ENCODE measurements around the gene THRB. TPM values are rescaled to one million over a fixed set of nuclear protein-coding genes. Genes with fewer than 3 reads are reported as not detected.

THRB gene
- total and polyA plus RNA-seq, 4 experiments from 2014 or later: 0.03 TPM; not detected in 3

DNA sequence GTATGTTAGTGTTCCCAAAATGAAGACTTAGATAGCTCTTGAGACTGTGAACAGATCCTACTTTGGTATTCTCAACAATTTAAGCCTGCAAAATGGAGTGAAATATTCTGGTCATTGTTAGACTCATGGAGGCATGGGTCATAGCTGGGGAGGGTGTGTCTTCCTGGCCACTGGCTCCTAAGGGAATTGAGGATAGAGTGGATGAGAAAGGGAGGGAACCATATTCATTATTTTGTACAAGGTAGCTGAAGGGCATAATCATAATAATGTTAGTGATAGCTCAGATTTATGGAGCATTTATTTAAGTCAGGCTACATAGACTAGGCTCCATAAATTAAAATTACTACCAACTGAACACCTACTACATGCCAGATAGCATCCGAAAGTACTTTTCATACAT, 295.9 kb downstream of the THRB start:
- Mint-ChIP-seq H3K4me1 (no peaks in the 10 kb centered on the region), H3K27me3 (peaks cover 8 to 11% of the 10 kb centered on the region in 2 donors), H3K27ac (no peak overlapping the region), H3K36me3 (no peaks in the 10 kb centered on the region), H3K9me3 (peaks cover 0 to 13% (median 3%) of the 10 kb centered on the region in 8 donors), H3K4me3 (no peak overlapping the region)
- no peaks in the 10 kb centered on the region for H3K36me3 ChIP-seq (ENCODE audit: insufficient read depth, low read length)
- ChIA-PET CTCF (ENCODE audit: partially characterized antibody) (interaction anchor here (1.4 kb wide), 1 partner anchor 12 kb away, joined by 3 read pairs; no protein-coding TSS in a partner anchor), POLR2A (ENCODE audit: partially characterized antibody) (no interaction called here)
- no peaks in the 10 kb centered on the region for H3K9me3 ChIP-seq (ENCODE audit: control insufficient read depth in 1 of 2, low read length in 2 of 2)
- no peak for DNase-seq
- no peak overlapping the region for H3K27ac ChIP-seq (ENCODE audit: low read depth, low read length)
- H3K4me1 ChIP-seq (ENCODE audit: insufficient read depth, low read length): no peaks in the 10 kb centered on the region
- no peaks in the 10 kb centered on the region for H3K27me3 ChIP-seq (ENCODE audit: insufficient read depth, low read length)
- H3K4me3 ChIP-seq (ENCODE audit: low read length in 2 of 2): no peak overlapping the region
- intact Hi-C loops (cut with micrococcal nuclease): no loop called here

DNA sequence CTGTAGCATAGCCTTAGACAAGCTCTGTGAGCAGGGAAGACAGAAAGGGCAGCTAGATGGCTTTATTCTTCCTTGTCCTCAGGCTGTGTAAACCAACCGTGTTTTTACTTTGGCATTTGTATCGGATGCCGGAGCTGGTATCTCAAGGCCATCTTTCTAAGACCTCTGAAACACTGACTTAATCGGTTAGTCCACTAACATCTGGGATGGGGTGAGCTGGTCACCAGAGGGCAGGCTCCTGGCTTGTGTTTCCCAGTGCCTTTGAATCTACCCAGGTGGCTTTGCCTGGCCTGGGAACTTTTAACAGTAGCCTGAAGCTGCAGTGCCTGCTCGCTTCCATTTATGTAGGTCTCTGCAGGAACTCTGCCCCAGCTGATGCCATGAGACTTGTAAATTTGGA, 296.8 kb downstream of the THRB start:
- no peaks in the 10 kb centered on the region for H3K27me3 ChIP-seq (ENCODE audit: insufficient read depth, low read length)
- no peak overlapping the region for H3K4me3 ChIP-seq (ENCODE audit: low read length in 2 of 2)
- ChIA-PET POLR2A (ENCODE audit: partially characterized antibody) (no interaction called here), CTCF (ENCODE audit: partially characterized antibody) (no interaction called here)
- Mint-ChIP-seq H3K27me3 (peaks cover 8% of the 10 kb centered on the region in 2 donors), H3K4me3 (no peak overlapping the region), H3K27ac (no peak overlapping the region), H3K36me3 (no peaks in the 10 kb centered on the region), H3K4me1 (no peaks in the 10 kb centered on the region), H3K9me3 (peaks cover 0 to 9% (median 3%) of the 10 kb centered on the region in 8 donors)
- no peak for DNase-seq
- no peak overlapping the region for H3K27ac ChIP-seq (ENCODE audit: low read depth, low read length)
- no peaks in the 10 kb centered on the region for H3K36me3 ChIP-seq (ENCODE audit: insufficient read depth, low read length)
- no peaks in the 10 kb centered on the region for H3K9me3 ChIP-seq (ENCODE audit: control insufficient read depth in 1 of 2, low read length in 2 of 2)
- intact Hi-C loops (cut with micrococcal nuclease): no loop called here
- H3K4me1 ChIP-seq (ENCODE audit: insufficient read depth, low read length): no peaks in the 10 kb centered on the region

DNA sequence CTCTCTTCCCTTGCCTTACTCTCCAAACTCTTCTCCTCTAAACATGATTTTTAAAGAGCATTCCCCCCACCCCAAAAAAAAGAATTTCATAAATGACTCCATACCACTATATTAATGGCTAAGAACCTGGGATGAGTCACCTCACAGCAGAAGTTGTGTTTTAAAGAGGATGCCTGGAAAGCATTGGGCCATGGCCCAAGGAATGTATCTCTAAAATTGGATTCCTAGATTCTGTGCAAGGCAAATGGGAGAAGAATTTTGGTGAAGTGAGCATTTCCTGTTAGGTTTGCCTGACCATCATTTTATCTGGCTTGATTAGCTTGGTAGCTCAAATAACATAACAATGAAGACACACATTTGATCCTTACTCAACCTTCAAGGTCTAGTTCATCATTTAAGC, 298.1 kb downstream of the THRB start:
- intact Hi-C loops (cut with micrococcal nuclease): no loop called here
- Mint-ChIP-seq H3K4me1 (no peaks in the 10 kb centered on the region), H3K36me3 (no peaks in the 10 kb centered on the region), H3K27ac (no peak overlapping the region), H3K9me3 (peaks cover 0 to 5% (median 0%) of the 10 kb centered on the region in 8 donors), H3K27me3 (peaks cover 5 to 6% of the 10 kb centered on the region in 2 donors), H3K4me3 (no peak overlapping the region)
- DNase-seq: no peak
- H3K4me1 ChIP-seq (ENCODE audit: insufficient read depth, low read length): no peaks in the 10 kb centered on the region
- H3K9me3 ChIP-seq (ENCODE audit: control insufficient read depth in 1 of 2, low read length in 2 of 2): no peaks in the 10 kb centered on the region
- H3K36me3 ChIP-seq (ENCODE audit: insufficient read depth, low read length): no peaks in the 10 kb centered on the region
- CTCF ChIA-PET (ENCODE audit: partially characterized antibody): interaction anchor here (1.0 kb wide), 1 partner anchor 10 kb away, joined by 3 read pairs; no protein-coding TSS in a partner anchor
- POLR2A ChIA-PET (ENCODE audit: partially characterized antibody): no interaction called here
- H3K4me3 ChIP-seq (ENCODE audit: low read length in 2 of 2): no peak overlapping the region
- H3K27ac ChIP-seq (ENCODE audit: low read depth, low read length): no peak overlapping the region
- no peaks in the 10 kb centered on the region for H3K27me3 ChIP-seq (ENCODE audit: insufficient read depth, low read length)

DNA sequence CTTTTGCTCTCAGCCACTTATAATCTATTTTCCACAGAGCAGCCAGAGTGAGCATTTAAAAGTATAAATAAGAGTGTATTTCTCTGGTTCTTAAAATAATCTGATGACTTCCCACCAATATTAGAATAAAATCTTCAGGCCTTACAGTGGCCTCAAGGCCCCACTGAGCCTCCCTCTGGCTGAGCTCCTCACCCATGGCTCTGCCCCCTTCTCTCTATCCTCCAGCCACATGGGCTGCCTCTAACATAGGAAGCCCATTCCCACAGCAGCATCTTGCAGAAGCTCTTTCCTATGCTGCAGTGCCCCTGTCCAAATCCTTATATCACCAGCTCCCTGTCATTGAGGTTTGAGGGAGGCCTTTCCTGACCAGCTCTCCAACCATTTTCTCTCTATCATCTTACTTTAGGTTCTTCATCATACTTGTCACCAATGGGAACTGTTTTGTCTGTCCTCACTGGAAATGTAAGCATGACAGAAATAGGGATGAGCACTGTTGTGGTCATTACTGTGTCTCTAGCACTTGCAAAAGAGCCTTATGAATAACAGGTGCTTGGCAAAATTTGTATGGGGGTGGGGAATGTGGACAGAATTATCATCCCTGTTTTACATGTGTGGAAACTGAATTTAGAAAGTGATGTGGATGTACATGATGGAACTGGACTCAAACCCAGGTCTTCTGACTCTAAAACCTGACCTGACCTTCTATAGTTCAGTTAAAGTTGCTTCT, 299.0 kb downstream of the THRB start:
- Histone ChIP-seq H3K9me3 (ENCODE audit: control insufficient read depth in 1 of 2, low read length in 2 of 2) (no peaks in the 10 kb centered on the region), H3K27me3 (ENCODE audit: insufficient read depth, low read length) (no peaks in the 10 kb centered on the region), H3K4me1 (ENCODE audit: insufficient read depth, low read length) (no peaks in the 10 kb centered on the region), H3K4me3 (ENCODE audit: low read length in 2 of 2) (no peak overlapping the region), H3K27ac (ENCODE audit: low read depth, low read length) (no peak overlapping the region), H3K36me3 (ENCODE audit: insufficient read depth, low read length) (no peaks in the 10 kb centered on the region)
- no peak for DNase-seq
- POLR2A ChIA-PET (ENCODE audit: partially characterized antibody): no interaction called here
- Mint-ChIP-seq H3K27ac (no peak overlapping the region), H3K4me1 (no peaks in the 10 kb centered on the region), H3K9me3 (peaks cover 0 to 2% (median 0%) of the 10 kb centered on the region in 8 donors), H3K36me3 (no peaks in the 10 kb centered on the region), H3K4me3 (no peak overlapping the region), H3K27me3 (peaks cover 2 to 4% of the 10 kb centered on the region in 2 donors)
- intact Hi-C loops (cut with micrococcal nuclease): no loop called here
- CTCF ChIA-PET (ENCODE audit: partially characterized antibody): interaction anchor here (2.2 kb wide), 1 partner anchor 10 kb away, joined by 10 read pairs; no protein-coding TSS in a partner anchor

DNA sequence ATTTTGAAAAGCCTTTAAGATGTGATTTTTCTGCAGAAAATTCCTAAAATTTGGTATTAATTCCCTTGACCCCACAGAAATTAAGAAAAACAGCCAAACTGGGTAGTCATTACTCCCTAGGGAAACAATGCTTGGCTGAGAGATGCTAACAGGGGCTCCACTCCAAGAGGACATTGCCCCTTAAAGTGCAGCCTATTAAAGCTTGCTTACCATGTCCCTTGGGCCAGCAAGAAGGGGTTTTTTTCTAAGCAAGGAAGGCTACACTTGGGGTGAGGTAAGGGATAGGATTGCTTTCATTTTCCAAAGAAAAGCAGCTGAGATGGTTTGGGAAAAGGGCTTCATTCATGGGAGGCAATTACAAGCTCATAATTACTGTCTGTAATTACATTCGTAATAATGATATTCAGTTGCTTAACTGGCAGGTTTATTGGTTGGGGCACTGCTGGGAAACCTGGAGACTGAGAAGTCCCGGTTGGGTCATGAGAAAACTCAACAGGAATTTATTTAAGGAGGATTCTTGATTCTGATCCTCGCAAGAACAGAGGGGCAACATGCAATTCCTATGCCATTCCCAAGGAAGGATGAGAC, 302.1 kb downstream of the THRB start:
- Mint-ChIP-seq H3K4me3 (no peak overlapping the region), H3K36me3 (no peaks in the 10 kb centered on the region), H3K9me3 (no peaks in the 10 kb centered on the region), H3K27me3 (peaks cover 0 to 4% of the 10 kb centered on the region in 2 donors), H3K4me1 (no peaks in the 10 kb centered on the region), H3K27ac (no peak overlapping the region)
- DNase-seq: no peak
- H3K4me3 ChIP-seq (ENCODE audit: low read length in 2 of 2): no peak overlapping the region
- H3K9me3 ChIP-seq (ENCODE audit: control insufficient read depth in 1 of 2, low read length in 2 of 2): no peaks in the 10 kb centered on the region
- H3K27ac ChIP-seq (ENCODE audit: low read depth, low read length): no peak overlapping the region
- intact Hi-C loops (cut with micrococcal nuclease): no loop called here
- CTCF ChIA-PET (ENCODE audit: partially characterized antibody): no interaction called here
- no peaks in the 10 kb centered on the region for H3K27me3 ChIP-seq (ENCODE audit: insufficient read depth, low read length)
- H3K36me3 ChIP-seq (ENCODE audit: insufficient read depth, low read length): no peaks in the 10 kb centered on the region
- H3K4me1 ChIP-seq (ENCODE audit: insufficient read depth, low read length): no peaks in the 10 kb centered on the region
- POLR2A ChIA-PET (ENCODE audit: partially characterized antibody): no interaction called here

DNA sequence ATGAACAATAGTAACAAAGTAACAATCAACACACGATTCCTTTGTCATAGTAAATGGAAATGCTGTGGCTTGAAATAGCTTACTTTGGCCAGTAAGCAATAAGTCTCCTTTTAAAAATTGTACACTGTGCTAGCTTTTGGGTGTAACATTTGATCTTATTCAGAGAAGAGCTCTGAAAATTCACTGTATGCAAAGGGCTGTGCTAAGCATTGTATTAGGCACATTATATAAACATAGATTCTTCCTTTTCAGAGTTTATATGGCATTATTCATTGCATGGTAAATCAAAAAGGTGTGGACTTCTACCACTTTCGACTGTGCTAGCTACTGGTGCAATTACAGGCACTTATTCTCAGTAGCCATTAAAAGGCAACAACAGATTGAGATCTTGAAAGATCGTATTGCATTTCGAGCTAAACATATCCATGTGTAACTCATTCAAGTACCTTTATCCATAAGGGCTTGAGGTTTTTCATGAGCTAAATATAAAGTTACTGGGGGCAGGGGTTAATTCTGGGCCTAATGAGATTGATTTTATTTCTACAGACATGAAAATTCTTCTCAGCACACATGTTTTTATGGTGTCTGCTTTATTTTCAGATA, 302.7 kb downstream of the THRB start:
- no peaks in the 10 kb centered on the region for H3K9me3 ChIP-seq (ENCODE audit: control insufficient read depth in 1 of 2, low read length in 2 of 2)
- H3K27me3 ChIP-seq (ENCODE audit: insufficient read depth, low read length): no peaks in the 10 kb centered on the region
- H3K27ac ChIP-seq (ENCODE audit: low read depth, low read length): no peak overlapping the region
- intact Hi-C loops (cut with micrococcal nuclease): no loop called here
- H3K27me3 Mint-ChIP-seq: peaks cover 0 to 2% of the 10 kb centered on the region in 2 donors
- H3K4me1 ChIP-seq (ENCODE audit: insufficient read depth, low read length): no peaks in the 10 kb centered on the region
- H3K4me3 Mint-ChIP-seq: no peak overlapping the region
- H3K9me3 Mint-ChIP-seq: no peaks in the 10 kb centered on the region
- H3K27ac Mint-ChIP-seq: no peak overlapping the region
- no peak overlapping the region for H3K4me3 ChIP-seq (ENCODE audit: low read length in 2 of 2)
- no peaks in the 10 kb centered on the region for H3K36me3 ChIP-seq (ENCODE audit: insufficient read depth, low read length)
- DNase-seq: no peak
- POLR2A ChIA-PET (ENCODE audit: partially characterized antibody): no interaction called here
- CTCF ChIA-PET (ENCODE audit: partially characterized antibody): no interaction called here
- H3K36me3 Mint-ChIP-seq: no peaks in the 10 kb centered on the region
- H3K4me1 Mint-ChIP-seq: no peaks in the 10 kb centered on the region

DNA sequence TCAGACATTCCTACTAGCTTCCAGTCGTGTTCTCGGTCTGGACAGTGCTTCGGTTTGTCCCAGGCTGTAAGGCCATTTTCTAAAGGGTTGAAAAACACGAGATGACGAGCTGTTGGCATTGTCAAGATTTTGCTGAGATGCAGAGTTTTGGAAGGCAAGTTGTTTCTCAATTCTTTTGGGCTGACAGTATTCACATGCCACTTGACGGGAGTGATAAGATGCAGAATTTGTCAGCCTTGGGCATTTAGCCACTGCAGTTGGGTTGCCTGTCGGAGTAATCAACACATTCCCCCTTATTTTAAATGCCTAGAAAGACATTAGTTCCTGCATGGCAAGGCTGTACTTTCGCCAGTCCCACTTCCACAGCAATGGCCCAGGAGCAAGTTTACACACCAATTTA, 304.4 kb downstream of the THRB start:
- Mint-ChIP-seq H3K4me3 (no peak overlapping the region), H3K9me3 (no peaks in the 10 kb centered on the region), H3K27ac (no peak overlapping the region), H3K4me1 (no peaks in the 10 kb centered on the region), H3K27me3 (peaks cover 2 to 4% of the 10 kb centered on the region in 2 donors), H3K36me3 (no peaks in the 10 kb centered on the region)
- Histone ChIP-seq H3K9me3 (ENCODE audit: control insufficient read depth in 1 of 2, low read length in 2 of 2) (no peaks in the 10 kb centered on the region), H3K4me3 (ENCODE audit: low read length in 2 of 2) (no peak overlapping the region), H3K27ac (ENCODE audit: low read depth, low read length) (no peak overlapping the region), H3K36me3 (ENCODE audit: insufficient read depth, low read length) (no peaks in the 10 kb centered on the region), H3K4me1 (ENCODE audit: insufficient read depth, low read length) (no peaks in the 10 kb centered on the region), H3K27me3 (ENCODE audit: insufficient read depth, low read length) (no peaks in the 10 kb centered on the region)
- no peak for DNase-seq
- intact Hi-C loops (cut with micrococcal nuclease): no loop called here
- POLR2A ChIA-PET (ENCODE audit: partially characterized antibody): no interaction called here
- CTCF ChIA-PET (ENCODE audit: partially characterized antibody): no interaction called here

Measured in CD4-positive, alpha-beta memory T cell (primary cell).